ENCODE data around the gene SMIM41.
A peak's percentile ranks its signal among the peaks of the same experiment; 100 is the strongest.

SMIM41 gene

DNA sequence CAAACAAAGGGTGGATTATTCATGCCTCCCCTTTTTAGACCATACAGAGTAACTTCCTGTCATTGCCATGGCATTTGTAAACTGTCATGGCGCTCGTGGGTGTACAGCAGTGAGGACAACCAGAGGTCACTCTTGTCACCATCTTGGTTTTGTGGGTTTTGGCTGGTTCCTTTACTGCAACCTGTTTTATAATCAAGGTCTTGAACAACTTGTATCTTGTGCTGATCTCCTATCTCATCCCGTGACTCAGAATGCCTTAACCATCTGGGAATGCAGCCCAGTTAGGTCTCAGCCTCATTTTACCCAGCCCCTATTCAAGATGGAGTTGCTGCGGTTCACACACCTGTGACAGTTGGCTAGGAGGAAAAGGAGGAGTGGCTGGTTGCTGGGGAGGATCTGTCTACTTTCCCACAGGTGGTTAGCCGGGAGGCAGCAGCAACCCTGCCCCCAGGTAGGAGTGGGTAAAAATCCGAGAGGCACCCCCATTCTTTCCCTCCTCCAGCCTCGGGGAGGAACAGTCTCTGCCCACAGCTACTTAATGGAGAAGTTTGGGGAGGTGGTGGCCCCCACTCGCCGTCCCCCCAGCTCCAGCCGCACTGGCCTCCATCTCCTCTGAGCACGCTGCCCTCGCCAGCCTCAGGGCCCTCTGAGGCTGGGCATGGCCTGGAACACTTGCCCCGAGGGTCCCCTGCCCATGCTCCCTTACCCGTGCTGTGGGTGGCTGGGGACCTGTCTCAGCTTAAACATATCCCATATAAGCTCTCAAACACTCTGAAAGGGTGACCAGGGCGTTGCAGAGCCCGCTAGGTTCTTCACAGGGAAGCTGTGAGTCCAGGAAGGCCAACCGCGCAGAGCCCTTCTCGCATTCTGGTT is 41.7 kb downstream of the SMIM41 start:
- DNase-seq (ENCODE audit: low read depth in 4 of 4, low spot score in 1 of 4) = no peak

DNA sequence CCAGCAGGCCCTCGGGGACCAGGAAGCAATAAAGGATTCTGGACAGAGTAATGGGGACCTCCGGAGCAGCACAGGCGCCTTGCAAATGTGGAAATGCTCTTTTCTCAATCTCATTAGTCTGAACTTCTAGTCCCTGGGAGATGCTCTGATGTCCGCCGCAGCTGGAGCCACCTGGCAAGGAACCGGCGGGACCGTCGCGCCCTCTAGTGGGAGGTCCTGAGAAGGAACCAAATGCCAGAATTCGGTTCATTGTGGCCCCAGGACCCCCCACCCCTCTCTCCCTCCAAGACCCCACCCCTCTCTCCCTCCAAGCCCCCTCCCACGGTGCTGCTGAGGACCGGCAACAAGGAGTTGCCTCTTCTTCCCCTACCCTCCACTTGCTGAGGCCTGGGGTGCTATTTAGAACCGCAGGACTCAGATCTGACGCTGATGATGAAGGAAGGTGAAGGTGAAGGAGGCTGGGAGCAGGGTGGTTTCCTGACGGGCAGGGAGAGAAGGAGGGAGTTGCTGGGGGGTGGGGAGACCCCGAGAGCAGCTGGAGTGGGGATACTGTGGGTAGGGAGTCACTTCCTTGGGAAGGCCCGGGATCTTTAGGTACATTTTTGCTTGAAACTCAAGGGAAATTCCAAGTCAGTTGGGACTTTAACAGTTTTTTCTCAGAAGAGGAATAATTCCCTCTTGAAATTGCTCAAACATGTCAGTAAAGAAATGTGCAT is 42.5 kb downstream of the SMIM41 start:
- peak; percentile 45 to 53 (median 48) for DNase-seq (ENCODE audit: low read depth in 4 of 4, low spot score in 1 of 4)

DNA sequence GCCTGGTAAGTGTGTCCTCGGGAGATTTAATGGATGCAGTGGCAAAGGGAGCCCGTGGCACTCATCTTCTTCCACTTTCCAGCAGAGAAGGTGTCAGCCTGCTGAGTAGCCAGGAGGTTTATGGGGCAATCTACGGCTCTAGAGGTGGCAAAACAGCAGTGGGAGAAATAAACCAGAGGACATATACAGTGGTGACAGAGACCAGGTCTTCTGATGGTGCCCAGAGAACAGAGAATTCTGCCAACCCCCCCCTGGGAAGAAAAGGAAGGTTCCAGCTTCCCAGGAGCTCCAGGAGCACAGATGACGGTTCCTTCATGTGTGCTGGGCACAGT is 43.0 kb downstream of the SMIM41 start:
- no peak for DNase-seq (ENCODE audit: low read depth in 4 of 4, low spot score in 1 of 4)

DNA sequence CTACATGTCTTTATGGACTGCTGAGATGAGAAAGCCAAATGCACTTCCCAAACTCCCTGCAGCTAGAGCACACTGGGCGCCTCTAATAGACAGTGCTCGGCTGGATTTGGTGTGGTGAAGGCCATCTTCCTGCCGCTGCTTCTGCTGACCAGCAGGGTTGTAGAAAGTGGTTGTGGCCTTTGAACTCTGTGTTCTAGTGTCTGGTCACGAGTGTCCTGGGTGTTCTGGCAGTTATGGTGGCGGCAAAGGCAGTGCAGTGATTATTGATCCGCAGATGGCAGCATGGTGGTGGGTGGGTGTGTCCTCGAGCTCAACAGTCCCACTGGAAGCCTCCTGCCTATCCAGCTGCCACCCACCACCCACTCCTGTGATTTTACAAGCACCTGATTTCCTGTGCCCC is 43.4 kb downstream of the SMIM41 start:
- no peak for DNase-seq (ENCODE audit: low read depth in 4 of 4, low spot score in 1 of 4)

DNA sequence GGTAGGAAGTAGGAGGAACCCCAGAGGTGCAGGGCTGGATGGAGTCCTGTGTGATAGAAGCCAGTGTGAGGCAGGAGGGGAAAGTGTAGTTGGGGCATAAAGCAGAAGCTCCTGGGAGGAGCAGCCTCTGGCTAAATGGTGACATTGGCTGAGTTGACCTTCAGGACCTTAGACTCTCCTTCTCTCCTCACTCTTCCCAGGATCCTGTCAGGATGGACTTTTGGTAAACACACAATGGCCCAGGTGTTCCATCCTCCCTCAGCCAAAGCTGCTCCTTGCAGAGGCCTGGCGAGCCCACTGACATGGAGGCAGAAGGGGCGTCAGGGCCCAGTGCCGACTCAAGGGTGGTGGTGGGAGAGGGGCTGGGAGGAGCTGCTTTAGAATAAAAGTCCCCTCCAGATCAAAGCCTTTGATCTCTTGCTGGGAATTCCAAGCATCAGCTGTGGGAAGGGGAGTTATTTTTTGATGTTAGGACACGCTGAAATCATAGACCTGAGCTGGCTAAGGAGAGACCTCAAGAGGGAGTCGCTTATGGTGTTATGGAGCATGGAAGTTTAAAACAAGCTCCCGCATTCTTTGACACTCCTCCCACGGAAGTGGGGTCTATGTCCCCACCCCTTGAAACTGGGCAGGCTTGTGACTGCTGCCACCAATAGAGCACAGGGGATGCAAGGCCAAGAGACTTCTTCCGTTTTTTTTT is 44.1 kb downstream of the SMIM41 start:
- DNase-seq (ENCODE audit: low read depth in 4 of 4, low spot score in 1 of 4) = no peak

DNA sequence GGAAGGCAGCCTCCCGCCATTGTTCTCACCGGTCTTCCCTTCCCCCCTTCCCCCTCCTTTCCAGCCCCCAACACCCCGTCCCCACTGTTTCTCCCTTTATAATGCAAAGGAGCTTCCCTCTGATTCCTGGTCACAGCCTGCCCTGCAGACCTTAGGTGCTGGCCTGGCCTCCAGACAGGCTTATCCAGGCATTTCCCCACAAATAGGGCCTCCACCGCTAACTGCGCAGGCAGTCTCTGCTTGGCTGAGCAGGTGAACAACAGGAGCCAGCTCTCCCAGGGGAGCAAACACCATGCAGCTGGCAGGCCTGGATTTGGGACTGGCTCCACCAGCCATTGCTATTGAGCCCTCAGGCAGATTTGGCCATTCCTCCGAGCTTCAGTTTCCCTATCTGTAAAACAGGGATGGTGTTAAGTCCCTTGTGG is 46.0 kb downstream of the SMIM41 start:
- no peak for DNase-seq (ENCODE audit: low read depth in 4 of 4, low spot score in 1 of 4)

DNA sequence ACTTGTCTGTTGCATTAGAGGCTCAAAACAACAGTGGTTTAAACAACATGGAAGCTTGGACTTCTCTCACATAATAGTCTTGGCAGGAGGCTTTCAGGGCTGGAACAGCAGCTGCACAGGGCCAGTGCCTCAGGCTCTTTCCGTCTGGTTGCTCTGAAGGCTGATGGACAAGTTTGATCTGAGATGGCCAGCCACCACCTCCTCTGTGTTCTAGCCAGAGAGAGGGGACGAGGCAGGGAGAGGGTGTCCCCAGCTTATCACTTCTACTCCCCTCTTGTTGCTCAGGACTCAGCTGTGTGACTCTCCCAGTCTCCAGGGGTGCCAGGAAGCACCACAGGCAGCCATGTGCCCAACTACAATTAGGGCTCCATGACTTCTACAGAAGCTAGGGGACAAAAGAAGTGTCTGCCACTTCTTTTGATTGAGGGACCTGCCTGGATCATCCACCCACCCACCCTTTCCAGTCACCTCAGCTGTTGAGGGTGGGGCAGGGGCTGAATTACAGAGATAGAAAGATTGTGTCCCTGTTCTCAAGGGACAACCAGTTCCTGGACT is 46.6 kb downstream of the SMIM41 start:
- DNase-seq (ENCODE audit: low read depth in 4 of 4, low spot score in 1 of 4) = no peak

DNA sequence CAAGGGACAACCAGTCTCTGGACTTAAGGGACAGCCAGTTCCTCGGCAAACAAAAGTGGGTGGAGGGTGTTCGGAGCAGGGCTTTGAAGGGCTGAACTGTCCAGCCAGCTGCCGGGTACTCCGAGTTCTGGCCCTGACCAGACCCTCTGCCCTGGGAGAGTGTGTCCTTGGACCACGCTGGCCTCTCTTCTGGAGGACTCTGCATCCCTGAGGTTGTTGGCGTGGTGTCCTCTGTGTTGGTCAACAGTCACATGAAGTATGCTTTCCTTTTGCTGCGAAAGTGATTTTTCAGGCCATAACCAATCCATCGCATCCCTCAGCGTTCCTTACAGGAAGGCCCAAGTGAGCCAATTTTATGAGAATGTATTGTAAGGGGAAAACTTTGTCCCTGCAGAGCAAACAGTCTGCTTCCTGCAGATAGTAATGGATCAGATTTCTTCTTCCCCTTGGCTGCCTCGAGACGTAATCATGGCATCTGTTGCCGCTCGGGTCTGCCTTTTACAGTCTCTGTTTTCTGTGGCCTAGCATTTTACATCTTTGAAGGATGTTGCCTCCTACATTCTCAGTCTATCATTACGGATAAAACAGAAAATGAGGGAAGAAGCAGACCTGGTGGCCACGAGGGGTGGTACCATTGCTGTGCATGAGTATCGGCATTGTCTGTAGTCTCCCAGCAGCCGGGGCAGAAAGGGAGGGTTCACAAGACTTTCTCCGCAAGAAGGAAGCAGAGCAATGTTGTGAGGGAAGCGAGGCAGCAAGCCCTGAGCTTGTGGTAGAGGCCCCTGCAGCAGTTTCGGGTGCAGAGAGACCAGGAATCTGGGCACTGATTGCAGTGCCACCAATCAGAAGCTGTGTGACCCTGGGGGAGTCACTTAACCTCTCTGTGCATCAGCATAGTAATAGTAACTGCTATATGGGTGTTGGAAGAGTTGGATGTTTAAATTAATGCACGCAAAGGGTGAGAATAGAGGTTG is 47.4 kb downstream of the SMIM41 start:
- no peak for DNase-seq (ENCODE audit: low read depth in 4 of 4, low spot score in 1 of 4)

DNA sequence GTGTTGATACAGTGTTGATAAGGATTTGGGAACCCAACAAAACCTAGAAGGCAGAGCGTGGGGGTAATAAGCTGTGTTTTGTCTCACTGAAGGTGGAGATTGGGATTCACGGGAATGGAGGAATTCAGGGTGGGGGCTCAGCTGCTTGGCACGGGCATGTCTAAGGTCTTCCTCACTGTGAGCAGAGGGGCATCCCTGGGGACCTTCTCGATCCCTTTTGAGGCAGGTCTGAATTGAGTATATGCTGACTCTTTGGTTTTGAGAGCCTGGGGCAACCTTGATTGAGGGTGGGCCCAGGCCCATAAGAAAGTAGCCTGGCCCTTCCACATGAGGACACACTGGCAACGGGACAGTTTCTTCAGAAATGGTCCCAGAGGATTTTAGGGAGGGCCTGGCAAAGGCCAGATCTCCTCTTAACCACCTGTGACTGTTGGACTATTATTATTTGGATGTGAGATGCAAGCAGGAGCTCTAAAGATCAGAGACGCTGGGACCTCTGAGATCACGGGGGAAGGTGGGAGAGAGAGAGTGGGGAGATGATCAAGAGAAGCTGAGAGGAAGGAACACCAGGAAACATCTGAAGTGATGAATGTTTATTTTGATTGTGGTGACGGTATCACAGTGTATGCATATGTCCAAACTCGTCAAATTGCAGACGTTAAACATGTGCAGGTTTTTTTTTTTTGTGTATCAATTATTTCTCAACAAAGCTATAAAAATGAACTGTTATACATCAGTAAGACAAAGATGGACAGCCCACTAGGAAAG is 48.4 kb downstream of the SMIM41 start:
- no peak for DNase-seq (ENCODE audit: low read depth in 4 of 4, low spot score in 1 of 4)

DNA sequence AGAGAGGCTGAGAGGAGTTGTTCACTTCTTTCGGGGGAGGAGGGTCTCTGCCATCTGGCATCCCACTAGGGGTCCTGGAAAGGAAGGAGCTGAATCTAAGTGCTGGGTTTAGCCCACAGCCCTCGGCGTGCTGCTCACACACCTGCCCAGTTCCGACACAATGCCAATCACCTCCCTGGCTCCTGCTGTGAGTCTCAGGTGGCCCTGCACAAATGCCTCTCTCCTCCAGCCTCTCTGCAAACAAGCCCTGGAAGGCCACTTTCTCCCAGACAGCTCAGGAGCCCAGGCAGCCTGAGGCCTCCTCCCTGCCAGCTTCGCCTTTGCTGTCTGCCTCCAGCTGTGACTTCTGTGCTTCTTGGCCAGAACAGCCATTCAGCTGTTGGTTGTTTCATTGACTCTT is 51.2 kb downstream of the SMIM41 start:
- DNase-seq (ENCODE audit: low read depth in 4 of 4, low spot score in 1 of 4) = no peak

DNA sequence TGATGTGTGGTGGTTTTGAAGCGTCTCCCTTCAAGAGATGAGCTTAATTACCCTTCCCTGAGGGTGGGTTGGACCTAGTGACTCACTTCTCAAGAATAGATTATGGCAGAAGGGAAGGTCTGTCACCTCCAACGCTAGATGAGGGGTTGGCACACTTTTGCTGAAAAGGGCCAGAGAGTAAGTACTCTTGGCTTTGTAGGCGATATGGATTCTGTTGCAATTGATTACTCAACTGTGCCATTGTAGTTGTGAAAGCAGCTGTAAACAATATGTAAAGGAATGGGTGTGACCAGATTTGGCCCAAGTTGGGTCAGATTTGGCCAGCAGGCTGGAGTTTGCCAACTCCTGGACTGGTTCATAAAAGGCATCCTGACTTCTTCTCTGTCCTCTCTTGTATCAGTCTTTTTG is 53.3 kb downstream of the SMIM41 start:
- no peak for DNase-seq (ENCODE audit: low read depth in 4 of 4, low spot score in 1 of 4)

DNA sequence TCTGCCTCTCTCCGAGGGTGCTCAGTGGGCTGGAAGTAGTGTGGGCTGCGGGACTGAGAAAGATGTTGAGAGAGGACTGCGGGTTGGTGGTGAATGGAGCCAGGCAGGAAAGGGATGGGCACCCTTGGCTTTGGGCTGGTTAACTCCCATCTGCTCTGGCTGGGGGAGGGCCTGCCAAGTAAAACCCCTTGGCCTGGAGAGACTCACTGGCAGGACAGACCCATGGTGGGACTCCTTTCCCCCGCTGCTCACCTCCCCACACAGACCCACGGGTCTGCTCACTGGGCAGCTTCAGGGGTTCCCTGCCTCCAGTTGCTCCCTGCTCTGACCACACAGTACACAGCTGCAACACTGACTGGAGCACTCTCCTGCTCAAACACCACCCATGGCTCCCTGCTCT is 58.2 kb downstream of the SMIM41 start:
- no peak for DNase-seq (ENCODE audit: low read depth in 4 of 4, low spot score in 1 of 4)

DNA sequence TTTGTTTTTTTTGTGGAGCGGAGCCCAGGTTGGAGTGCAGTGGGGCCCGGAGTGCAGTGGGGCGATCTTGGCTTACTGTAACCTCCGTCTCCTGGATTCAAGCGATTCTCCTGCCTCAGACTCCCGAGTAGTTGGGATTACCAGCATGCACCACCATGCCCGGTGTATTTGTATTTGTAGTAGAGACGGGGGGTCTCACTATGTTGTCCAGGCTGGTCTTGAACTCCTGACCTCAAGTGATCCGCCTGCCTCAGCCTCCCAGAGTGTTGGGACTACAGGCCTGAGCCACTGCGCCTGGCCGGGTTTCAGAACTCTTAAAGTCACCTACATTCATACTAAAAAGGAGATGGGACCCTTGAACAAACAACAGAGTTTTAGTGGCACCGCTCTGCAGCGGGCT is 59.6 kb downstream of the SMIM41 start:
- DNase-seq (ENCODE audit: low read depth in 4 of 4, low spot score in 1 of 4) = no peak

DNA sequence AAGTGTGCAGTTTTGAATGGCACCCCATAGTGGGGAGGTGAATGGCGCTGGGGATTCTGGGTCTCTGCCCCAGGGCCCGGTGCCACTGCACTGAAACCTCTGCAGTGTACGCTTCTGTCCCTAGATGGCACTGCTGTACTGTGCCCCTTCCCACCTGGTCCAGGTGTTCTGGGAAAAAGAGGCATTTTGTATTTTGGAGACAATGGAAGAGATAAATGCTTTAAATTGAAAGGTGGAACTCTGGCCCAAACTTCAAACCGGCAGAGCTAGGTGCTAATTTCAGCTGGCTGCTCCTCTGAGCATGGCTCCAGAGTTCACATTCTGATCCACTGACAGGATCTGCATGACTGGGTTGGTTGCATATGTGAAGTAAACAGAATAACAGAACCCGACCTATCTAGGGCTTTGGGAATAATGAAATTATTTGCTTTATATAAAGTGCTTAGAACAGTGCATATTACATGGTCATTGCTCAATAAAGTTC is 60.1 kb downstream of the SMIM41 start:
- DNase-seq (ENCODE audit: low read depth in 4 of 4, low spot score in 1 of 4) = peak in 1 of 4 experiments; percentile 22

DNA sequence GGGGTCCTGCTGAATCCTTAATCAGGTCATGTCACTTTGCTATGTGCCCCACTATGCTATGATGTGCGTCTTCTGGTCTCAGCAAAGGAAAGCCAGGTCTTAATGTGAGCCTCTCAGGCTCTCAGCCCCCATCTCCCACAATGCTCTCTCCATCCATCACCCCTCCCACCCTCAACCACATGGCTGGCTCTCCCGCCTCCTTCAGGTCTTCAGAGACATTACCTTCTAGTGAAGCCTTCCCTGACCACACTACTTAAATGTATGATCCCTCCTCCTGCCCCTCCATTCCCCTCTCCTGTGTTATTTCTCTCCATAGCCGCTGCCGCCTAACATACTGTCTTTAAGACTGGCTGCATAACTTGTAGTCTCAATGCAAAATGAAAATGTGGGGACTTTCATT is 61.8 kb downstream of the SMIM41 start:
- no peak for DNase-seq (ENCODE audit: low read depth in 4 of 4, low spot score in 1 of 4)

DNA sequence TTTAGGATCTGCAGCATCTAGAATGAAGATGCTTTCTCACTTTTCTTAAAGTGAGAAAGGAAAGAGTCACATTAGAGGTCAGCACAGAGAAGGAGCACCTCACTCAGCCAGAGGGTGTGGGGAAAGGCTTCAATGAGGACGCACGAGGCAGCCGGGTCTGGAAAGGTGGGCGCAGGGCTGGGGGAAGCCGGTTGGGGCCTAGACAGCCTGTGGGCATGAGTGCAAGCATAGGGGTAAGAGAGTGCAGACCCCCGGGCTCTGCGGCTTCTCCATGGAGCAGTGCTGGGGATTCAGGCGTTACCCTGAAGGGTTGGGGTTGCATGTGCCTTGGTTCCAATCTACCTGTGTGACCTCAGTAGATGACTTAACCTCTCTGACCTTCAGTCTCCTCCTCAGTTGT is 62.4 kb downstream of the SMIM41 start:
- DNase-seq (ENCODE audit: low read depth in 4 of 4, low spot score in 1 of 4) = no peak

DNA sequence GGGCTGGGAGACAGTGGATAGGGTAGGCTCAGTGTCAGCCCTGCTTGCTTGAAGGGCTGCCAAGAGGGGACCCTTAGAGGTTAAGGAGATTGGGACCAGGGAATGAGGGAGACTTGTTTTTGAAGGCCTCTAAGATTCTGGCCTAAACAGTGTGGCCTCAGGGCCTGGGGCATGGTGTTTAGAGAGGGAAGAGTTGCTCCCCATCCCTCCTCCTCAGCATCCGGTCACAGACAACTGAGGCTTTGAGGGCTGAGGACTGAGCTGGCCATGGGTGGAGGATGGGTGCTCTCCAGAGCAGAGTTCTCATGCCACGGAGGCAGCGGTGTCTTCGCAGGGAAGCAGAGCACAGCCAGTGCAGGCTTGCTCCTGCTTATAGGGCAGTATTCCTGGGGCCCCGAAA is 62.9 kb downstream of the SMIM41 start:
- DNase-seq (ENCODE audit: low read depth in 4 of 4, low spot score in 1 of 4) = no peak

DNA sequence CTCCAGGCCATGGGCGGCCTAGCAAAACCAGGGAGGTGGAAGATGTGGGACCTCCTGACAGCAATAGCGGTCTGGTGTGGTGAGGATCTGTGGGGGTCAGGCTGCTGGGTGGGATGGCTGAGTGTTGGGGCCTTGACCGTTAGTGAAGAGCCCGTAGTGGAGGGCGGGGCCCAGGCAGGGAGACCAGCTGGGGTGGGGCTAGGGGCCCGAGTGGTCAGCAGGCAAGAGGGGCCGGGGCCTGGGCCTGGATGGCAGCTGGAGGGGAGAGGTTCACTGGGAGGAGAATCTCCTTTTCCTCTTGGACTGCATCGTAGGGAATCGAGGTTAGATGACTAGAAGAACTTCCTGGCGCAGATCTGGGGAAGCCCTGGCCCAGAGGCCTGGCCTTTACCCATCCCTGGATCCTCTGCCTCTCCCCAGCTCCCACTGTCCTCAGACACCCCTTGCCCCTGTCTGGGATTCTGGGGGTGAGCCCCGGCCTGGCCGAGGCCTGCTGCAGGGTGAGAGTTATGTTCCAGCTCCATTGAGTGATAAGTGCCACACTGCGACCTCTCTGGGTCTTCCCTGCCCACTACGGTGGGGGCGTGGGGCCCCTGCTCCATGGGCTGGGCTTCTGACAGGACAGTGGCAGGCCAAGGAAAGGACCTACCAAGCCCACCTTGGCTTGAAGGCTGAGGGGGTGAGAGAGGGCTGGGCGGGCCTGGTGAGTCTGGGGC is 65.2 kb downstream of the SMIM41 start:
- no peak for DNase-seq (ENCODE audit: low read depth in 4 of 4, low spot score in 1 of 4)

Measured in stimulated activated CD4-positive, alpha-beta T cell treated with anti-CD3 and anti-CD28 coated beads, Interleukin-1b, Interleukin-23, amount 100 ng/mL, for 24 hours (primary cell).